Left ventricle myocardium inferior (tissue), 1 donor: ENCODE results near the gene PRM3. TPM values are rescaled to one million over a fixed set of nuclear protein-coding genes. Genes with fewer than 3 reads are reported as not detected.
A peak's percentile ranks its signal among the peaks of the same experiment; 100 is the strongest.

Source experiments
- DNase-seq: peaks from one replicate; pipeline ENCODE4 v3.0.0-alpha.2; 2020
- H3K27ac ChIP-seq: fragments of 200-600 bp; replicated peaks from 2 replicates; pipeline ENCODE4 v1.8.0; 2021
- H3K27me3 ChIP-seq: fragments of 200-600 bp; 2 replicates; pipeline ENCODE4 v1.8.0; 2021; ENCODE audit warnings: low read depth
- H3K36me3 ChIP-seq: fragments of 200-600 bp; 2 replicates; pipeline ENCODE4 v1.8.0; 2021
- H3K4me1 ChIP-seq: fragments of 200-600 bp; 2 replicates; pipeline ENCODE4 v1.8.0; 2021
- H3K4me3 ChIP-seq: fragments of 200-600 bp; 2 replicates; pipeline ENCODE4 v1.8.0; 2021; ENCODE audit warnings: mild to moderate bottlenecking, moderate library complexity
- H3K9me3 ChIP-seq: fragments of 200-600 bp; replicated peaks from 2 replicates; pipeline ENCODE4 v1.8.0; 2021
- CTCF ChIP-seq: fragments of 200-600 bp; IDR thresholded peaks from 2 replicates; pipeline ENCODE4 v1.8.0; 2021; ENCODE audit warnings: antibody characterized with exemption, mild to moderate bottlenecking, borderline replicate concordance
- intact Hi-C: fragments of 100-400 bp; cut with micrococcal nuclease; formaldehyde crosslinking; loops from one replicate; pipeline ENCODE4 v1.11.0; 2022
- total RNA-seq: library from RNA; stranded (reverse); fragmentation: NEBNext Ultra II Directional; extraction: Animal tissue kit (Norgen Biotek cat#: 25700); gene quantifications from one replicate; pipeline ENCODE4 v1.2.1, GENCODE V29; 2021
- donor health status: DM: no; HTN: yes; CAD: no; lungs with severe emphysema.

Gene PRM3
- total RNA-seq, 1 donor from 2014 or later, result not detected

- DNase-seq, result no peak
- intact Hi-C loops, result no loop called here
These were observed 45.4 kb upstream of the PRM3 start for GRCh38 chr16:11318817-11319216.

GRCh38 chr16:11316331-11317015 lies 43.0 kb upstream of the PRM3 start:
- no peaks in the 10 kb centered on the region for H3K27me3 ChIP-seq
- no peak for TF ChIP-seq CTCF
- H3K9me3 ChIP-seq, result no peaks in the 10 kb centered on the region
- H3K27ac ChIP-seq, result no peak overlapping the region
- no peak for DNase-seq
- no peak overlapping the region for H3K4me3 ChIP-seq
- H3K4me1 ChIP-seq, result no peaks in the 10 kb centered on the region
- H3K36me3 ChIP-seq, result no peaks in the 10 kb centered on the region
- intact Hi-C loops, result no loop called here

More at GRCh38 chr16:11318817-11319216, 45.4 kb upstream of the PRM3 start:
- Histone ChIP-seq H3K9me3 (no peaks in the 10 kb centered on the region), H3K36me3 (no peaks in the 10 kb centered on the region), H3K27me3 (no peaks in the 10 kb centered on the region), H3K27ac (no peak overlapping the region), H3K4me3 (no peak overlapping the region), H3K4me1 (no peaks in the 10 kb centered on the region)
- no peak for TF ChIP-seq CTCF

- Histone ChIP-seq H3K36me3 (no peaks in the 10 kb centered on the region), H3K4me1 (no peaks in the 10 kb centered on the region), H3K27ac (no peak overlapping the region), H3K27me3 (no peaks in the 10 kb centered on the region), H3K4me3 (no peak overlapping the region), H3K9me3 (no peaks in the 10 kb centered on the region)
- peak; percentile 7 for TF ChIP-seq CTCF
- intact Hi-C loops, result no loop called here
- no peak for DNase-seq
These were observed 42.1 kb upstream of the PRM3 start for GRCh38 chr16:11315510-11315909.

- no peaks in the 10 kb centered on the region for H3K9me3 ChIP-seq
- H3K27me3 ChIP-seq, result no peaks in the 10 kb centered on the region
- no peak for TF ChIP-seq CTCF
- no peak for DNase-seq
- no peak overlapping the region for H3K27ac ChIP-seq
- no peak overlapping the region for H3K4me3 ChIP-seq
- no peaks in the 10 kb centered on the region for H3K36me3 ChIP-seq
- peaks cover 6% of the 10 kb centered on the region for H3K4me1 ChIP-seq
- intact Hi-C loops, result no loop called here
These were observed 41.0 kb upstream of the PRM3 start for GRCh38 chr16:11314309-11314894.

- Histone ChIP-seq H3K27ac (no peak overlapping the region), H3K36me3 (no peaks in the 10 kb centered on the region), H3K27me3 (no peaks in the 10 kb centered on the region), H3K4me3 (no peak overlapping the region), H3K4me1 (peaks cover 6% of the 10 kb centered on the region), H3K9me3 (no peaks in the 10 kb centered on the region)
- intact Hi-C loops, result no loop called here
- no peak for TF ChIP-seq CTCF
- DNase-seq, result no peak
These were observed 40.3 kb upstream of the PRM3 start for GRCh38 chr16:11313493-11314308.
